ENCODE data around the gene LRBA. TPM values are rescaled to one million over a fixed set of nuclear protein-coding genes. Genes with fewer than 3 reads are reported as not detected.
A peak's percentile ranks its signal among the peaks of the same experiment; 100 is the strongest.
"Not testable (repeated sequence)": the region's sequence is repeated elsewhere in the genome, so short reads cannot be mapped to it uniquely, and the experiment has no call there.

Gene LRBA
- total RNA-seq, 1 experiment from 2014 or later, result 25.7 TPM

DNA sequence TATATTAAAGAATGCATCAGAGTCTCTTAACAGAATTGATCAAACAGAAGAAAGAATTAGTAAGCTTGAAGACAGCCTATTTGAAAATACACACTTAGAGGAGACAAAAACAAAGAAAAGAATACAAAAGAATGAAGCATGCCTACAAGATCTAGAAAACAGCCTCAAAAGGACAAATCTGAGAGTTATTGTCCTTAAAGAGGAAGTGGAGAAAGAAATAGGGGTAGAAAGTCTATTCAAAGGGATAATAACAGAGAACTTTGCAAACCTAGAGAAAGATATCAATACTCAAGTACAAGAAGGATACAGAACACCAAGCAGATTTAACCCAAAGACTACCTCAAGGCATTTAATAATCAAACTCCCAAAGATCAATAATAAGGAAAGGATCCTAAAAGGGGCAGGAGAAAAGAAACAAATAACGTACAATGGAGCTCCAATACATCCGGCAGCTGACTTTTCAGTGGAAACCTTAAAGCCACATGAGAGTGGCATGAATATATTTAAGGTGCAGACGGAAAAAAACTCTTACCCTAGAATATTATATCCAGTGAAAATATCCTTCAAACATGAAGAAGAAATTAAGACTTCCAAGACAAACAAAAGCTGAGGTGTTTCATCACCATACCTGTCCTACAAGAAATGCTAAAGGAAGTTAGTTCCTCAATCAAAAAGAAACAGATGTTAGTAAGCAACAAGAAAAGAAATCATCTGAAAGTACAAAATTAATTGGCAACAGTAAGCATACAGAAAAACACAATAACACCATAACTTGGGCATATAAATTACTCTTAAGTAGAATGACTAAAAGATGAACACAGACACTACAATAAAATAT is 36.1 kb downstream of the LRBA start:
- DNase-seq (ENCODE audit: extremely low read depth, low read depth), result no peak

DNA sequence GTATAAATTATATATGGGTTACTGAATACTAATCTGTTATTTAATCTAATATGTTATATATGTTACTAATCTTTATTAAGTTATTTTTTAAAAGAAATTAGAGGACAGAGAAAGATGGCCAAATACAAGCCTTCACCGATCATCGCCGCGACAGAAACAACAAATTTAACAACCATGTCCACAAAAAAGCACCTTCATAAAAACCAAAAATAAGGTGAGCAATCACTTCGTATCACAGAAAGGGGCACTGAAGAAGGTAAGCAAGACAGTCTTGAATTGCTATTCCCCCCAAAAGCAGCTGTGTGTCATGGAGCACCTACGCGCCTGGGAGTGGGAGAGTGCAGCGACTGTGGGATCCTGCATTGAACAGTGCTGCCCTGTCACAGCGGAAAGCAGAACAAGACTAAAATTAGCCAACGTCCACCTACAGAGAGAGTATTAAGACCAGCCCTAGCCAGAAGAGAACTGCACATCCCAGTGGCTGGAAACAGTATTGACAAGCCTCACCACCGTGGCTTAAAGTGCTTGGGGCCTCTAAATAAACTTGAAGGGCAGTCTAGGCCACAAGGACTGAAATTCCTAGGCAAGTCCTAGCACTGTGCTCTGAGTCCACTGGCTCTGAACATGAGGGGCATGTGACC is 38.5 kb downstream of the LRBA start:
- DNase-seq (ENCODE audit: extremely low read depth, low read depth), result no peak

DNA sequence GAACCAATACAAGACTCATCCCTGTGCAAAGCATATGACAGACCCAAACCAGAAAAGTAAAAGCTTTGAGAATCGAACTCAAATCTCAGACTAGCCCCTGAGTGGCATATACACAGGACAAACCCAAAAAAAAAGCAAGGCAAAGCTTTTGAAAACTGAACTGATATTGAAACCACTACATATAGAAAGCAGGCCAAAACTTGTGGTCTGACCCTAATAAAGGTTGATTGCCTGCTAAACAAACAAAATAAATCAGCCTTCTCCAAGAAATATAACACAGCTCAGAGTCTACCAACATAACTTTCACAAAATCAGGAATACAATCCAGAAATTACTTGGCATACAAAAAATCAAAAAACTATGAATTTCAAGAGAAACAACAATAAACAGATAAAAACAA is 40.3 kb downstream of the LRBA start:
- no peak for DNase-seq (ENCODE audit: extremely low read depth, low read depth)

DNA sequence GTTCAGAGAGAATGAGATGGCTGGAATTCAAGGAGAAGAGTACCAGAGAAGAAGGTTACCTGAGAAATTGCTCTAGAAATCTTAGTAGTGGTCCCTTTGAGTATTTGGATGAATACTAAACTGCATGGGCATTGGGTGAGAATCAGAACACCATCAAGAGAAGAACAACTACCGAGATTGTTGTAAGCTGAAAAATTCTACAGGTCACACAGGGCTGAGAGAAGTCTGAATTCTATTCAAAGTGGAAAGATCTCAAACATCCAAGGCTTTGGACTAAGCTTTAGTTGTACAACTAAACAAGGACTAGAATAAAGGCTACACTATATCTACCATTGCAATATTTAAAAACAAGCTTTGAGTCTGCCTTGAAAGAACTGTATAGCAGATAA is 40.8 kb downstream of the LRBA start:
- no peak for DNase-seq (ENCODE audit: extremely low read depth, low read depth)

DNA sequence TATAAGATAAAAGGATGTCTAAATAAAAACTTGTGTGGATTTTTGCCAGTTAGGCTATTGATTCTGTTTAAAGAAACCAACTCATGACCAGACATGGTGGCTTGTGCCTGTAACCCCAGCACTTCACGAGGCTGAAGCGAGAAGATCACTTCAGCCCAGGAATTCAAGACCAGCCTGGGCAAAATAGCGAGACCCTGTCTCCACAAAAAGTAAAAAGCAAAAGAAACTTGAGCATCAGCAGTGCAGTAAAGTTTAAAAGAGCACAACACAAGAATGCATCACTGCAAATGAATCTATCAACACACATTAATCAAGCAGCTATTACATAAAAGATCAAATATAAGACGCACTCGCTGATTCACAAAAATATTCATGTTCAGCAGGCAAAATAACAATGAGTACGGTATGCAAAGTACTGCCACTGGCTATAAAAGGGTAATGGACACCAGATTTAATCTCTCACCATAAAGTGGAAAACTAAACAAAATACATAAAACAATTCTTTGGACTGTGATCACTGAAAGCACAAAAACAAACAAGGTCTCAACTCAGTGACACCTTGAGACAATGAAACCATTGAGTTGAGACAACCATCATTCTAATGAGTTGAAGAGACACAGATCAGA is 41.3 kb downstream of the LRBA start:
- no peak for DNase-seq (ENCODE audit: extremely low read depth, low read depth)

DNA sequence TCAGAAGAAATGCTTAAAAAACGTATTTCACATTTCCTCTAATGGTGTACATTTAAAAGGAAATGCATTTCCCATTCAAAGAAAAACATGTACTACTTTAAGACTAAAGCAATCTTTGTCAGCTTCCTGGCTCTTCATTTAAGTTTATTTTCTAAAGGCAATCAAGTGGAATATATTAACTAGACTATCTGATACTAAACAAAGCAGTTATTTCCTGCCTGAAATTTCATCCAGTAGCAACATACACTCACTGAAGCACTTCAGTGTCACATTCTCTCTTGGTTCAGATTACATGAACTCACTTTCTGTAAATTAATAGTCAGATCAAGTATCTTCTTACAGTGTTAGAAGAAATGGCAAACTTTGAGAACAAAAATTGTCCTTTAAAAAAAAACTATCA is 42.5 kb downstream of the LRBA start:
- DNase-seq (ENCODE audit: extremely low read depth, low read depth), result no peak

DNA sequence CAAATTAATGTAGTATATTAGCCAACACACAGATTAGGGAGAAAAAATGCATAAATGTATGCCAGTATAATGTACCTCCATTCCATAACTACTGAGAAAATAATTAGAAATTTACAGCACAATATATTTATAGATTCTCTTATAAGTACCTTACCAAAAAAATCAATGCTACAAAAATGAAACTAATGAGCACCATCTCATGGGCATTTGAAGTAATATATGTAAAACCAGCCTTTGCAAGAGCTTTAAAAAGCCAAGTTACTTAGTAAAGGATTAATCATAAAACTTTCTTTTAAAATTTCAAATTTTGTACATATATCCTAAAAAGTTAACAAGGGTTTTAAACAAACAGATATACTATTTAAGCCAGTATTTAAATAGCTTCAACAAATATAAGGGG is 43.2 kb downstream of the LRBA start:
- DNase-seq (ENCODE audit: extremely low read depth, low read depth), result no peak

DNA sequence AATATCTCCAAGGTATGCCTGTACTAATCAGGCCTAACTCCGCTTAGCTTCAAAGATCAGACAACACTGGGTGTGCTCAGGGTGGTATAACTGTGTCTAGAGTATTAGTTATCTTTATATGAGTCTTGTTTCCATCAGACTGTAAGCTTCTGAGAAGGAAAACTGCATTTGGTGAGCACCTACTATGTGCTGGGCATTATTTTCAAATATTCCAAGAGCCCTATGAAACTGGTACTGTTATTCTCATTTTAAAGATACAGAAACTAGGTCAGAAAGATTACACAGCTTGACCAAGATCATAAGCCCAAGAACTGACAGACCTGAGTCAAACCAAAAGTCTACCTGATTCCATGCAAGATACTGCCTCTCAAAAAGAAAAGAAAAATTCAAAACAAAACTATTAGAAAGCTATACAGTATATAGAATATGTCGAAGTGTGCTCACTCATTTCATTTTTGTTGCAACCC is 44.4 kb downstream of the LRBA start:
- no peak for DNase-seq (ENCODE audit: extremely low read depth, low read depth)

DNA sequence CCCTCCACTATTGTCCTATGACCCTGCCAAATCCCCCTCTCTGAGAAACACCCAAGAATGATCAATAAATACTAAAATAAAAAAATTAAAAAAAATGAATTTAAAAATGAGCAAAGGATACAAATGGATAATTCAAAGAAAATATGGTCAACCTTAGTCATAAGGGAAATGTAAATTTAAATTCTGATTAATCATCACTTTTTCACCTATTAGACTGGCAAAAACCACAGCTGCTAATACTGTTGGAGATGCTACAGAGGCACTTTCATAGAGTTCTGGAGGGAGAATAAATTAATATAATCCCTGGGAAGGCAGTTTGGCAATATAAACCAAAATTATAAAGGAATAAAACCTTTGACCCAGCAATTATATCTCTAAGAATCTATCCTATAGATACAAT is 50.3 kb downstream of the LRBA start:
- no peak for DNase-seq (ENCODE audit: extremely low read depth, low read depth)

DNA sequence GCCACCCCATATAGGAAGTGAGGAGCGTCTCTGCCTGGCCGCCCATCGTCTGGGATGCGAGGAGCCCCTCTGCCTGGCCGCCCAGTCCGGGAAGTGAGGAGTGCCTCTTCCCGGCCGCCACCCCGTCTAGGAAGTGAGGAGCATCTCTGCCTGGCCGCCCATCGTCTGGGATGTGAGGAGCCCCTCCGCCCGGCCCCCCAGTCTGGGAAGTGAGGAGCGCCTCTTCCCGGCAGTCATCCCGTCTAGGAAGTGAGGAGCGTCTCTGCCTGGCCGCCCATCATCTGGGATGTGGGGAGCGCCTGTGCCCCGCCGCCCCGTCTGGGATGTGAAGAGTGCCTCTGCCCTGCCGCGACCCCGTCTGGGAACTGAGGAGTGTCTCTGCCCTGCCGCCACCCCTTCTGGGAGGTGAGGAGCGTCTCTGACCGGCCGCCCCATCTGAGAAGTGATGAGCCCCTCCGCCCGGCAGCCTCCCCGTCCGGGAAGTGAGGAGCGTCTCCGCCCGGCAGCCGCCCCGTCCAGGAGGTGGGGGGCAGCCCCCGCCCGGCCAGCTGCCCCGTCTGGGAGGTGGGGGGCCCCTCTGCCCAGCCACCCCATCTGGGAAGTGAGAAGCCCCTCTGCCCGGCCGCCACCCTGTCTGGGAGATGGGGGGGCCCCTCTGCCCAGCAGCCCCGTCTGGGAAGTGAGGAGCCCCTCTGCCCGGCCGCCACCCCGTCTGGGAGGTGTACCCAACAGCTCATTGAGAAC is 51.3 kb downstream of the LRBA start:
- not testable (repeated sequence) for DNase-seq (ENCODE audit: extremely low read depth, low read depth)

DNA sequence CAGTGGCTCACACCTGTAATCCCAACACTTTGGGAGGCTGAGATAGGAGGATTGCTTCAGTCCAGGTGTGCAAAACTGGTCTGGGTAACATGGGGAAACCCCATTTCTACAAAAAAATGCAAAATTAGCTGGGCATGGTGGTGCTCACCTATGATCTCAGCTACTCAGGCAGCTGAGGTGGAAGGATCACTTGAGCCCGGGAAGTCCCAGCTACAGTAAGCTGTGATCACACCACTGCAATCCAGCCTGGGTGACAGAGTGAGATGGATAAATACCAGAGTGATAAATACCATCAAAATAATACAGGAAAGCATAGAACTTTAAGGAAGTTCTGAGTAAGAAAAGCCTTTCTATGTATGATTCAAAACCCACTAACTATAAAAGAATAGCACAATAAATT is 52.8 kb downstream of the LRBA start:
- no peak for DNase-seq (ENCODE audit: extremely low read depth, low read depth)

DNA sequence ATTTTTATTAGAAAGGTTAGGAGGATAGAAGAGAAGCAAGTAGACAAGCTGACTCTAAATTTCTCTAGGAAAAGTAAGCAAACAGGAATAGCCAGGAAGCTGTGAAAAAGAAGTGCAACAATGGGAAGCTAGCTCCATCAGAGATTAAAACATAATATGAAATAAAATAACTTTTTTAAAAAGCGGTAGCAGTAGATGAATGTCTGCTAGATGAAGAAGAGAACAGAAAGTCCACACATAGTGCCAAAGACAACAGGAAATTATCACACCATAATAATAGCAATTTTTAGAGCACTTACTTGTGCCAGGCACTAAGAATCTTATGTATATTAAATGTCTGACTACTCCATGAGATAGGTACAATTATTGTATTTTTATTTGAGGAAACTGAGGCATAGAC is 53.5 kb downstream of the LRBA start:
- DNase-seq (ENCODE audit: extremely low read depth, low read depth), result no peak

DNA sequence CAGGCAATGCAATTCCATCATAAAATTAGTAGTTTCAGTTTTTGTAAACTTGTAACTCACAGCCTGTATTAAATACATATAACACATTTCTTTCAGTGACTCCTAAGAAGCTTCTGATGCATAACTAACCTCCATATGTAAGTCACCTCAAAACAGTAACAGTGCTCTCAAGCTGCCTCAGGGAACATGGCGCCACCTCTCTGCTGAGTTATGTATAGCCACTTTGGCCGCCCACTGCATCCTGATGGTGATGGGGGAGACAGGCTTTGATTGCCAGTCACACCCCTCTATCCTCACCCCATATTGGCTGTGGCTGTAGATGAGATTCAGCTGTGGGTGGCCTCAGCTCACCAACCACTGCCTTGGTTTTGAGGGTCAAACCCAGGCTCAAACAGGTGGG is 54.3 kb downstream of the LRBA start:
- DNase-seq (ENCODE audit: extremely low read depth, low read depth), result peak; percentile 12

DNA sequence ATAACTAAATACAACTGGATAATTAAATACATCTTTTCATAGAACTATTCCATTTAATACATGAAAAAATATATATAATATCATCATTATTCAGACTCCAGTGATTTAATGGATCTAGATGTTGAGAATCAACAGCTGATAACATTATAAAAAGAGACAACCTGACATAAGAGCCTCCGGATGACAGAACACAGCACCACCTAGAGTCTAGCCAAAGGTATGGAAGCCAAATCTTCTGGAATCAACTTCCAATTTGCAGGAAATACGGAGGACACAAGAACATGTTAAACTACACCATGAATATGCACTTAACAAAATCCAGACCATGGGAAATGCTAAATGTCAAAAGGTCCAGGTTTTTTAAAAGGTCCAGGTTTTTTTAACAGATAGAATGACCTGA is 55.0 kb downstream of the LRBA start:
- peak; percentile 3 for DNase-seq (ENCODE audit: extremely low read depth, low read depth)

DNA sequence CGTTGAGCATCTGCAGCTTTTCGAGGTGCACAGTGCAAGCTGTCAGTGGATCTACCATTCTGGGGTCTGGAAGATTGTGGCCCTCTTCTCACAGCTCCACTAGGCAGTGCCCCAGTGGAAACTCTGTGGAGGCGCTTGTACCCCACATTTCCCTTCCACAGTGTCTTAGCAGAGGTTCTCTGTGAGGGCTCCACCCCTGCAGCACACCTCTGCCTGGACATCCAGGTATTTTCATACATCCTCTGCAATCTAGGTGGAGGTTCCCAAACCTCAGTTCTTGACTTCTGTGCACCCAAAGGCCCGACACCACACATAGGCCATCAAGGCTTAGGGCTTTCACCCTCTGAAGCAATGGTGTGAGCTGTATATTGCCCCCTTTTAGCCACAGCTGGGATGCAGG is 57.1 kb downstream of the LRBA start:
- not testable (repeated sequence) for DNase-seq (ENCODE audit: extremely low read depth, low read depth)

DNA sequence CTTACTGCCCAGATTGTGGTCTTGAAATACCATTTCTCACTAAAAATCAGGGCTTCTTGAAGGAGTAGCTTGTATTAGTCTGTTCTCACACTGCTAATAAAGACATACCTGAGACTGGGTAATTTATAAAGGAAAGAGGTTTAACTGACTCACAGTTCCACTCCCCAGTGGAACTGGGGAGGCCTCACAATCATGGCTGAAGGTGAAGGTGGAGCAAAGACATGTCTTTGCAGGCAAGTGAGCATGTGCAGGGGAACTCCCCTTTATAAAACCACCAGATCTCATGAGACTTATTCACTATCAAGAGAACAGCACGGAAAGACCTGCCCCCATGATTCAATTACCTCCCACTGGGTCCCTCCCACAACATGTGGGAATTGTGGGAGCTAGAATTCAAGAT is 58.0 kb downstream of the LRBA start:
- not testable (repeated sequence) for DNase-seq (ENCODE audit: extremely low read depth, low read depth)

DNA sequence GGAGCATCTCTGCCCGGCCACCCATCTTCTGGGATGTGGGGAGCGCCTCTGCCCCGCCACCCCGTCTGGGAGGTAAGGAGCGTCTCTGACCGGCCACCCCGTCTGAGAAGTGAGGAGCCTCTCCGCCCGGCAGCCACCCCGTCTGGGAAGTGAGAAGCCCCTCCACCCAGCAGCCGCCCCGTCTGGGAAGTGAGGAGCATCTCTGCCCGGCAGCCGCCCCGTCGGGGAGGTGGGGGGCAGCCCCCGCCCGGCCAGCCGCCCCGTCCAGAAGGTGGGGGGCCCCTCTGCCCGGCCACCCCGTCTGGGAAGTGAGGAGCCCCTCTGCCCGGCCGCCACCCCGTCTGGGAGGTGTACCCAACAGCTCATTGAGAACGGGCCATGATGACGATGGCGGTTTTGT is 61.2 kb downstream of the LRBA start:
- not testable (repeated sequence) for DNase-seq (ENCODE audit: extremely low read depth, low read depth)

DNA sequence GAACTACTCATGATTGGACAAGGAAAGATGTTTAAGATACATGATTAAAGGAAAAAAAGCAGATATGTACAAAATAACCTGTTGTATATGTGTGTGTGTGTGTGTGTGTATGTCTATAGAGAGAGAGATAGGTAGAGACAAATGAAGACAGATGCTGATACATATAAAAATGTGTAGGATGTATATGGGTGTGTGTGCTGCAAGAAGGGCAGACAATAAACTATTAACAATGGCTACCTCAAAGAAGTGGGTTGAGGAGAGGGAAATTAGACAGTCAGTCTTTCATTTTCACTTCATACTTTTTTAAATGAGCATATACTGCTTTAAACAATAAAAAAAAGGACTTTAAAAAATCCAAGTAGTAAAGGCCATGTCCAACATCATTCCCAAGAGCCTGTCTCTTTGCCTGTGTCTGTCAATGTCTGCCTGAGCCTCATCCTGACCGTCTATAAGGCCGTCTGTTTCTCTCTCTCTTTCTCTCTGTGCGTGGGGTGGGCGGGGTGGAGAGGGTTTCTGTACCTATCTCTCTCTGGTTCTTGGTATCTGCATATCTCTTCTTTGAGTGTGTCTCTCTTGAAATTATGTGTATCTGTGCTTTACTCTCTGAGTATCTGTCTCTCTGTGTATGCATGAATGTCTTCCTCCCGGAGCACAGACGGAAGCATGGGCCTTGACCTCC is 62.8 kb downstream of the LRBA start:
- DNase-seq (ENCODE audit: extremely low read depth, low read depth), result no peak

DNA sequence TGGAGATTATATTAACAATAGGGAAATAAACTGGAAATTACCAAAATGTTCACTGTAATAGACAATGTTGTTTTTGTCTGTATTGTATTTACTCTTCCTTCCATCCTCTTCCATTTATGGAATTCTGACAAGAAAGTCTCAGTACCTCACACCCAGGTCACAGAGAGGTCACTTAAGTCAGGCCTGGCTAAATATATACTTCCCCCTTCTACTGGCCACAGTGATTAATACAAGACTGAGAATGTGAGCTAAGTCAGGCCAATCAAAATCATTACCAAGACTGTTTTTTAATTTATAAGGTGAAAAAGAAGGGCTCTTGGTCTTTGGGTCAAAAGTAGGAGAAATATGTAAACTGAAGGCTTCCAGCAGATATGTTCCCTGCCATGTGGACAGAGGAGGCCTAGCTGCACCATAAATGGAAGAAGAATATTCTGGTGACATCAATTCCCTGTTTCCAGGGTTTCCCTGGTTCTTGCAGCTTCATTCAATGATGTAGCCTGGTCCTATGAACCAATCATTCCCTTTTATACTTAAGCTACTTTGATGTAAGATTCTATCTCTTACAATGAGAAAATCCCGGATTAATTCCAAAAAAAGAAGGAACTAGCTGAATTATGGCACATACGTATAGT is 64.3 kb downstream of the LRBA start:
- no peak for DNase-seq (ENCODE audit: extremely low read depth, low read depth)

DNA sequence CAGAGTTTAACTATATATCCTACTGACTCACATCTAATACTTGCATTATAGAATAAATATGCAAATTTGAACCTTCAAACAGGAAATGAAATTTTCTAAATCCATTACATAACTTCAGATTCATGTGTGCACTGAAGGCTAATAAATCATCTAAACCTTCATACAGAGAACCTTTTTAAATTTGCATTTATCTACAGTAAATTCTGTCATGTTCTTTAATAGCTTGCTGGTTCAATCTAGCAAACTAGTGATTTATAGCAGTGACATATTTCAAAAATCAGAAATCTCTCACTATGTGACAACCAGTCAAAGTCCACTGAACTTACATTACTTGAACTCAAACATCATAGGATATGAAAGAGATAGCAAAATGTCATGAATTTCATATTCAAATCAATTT is 65.1 kb downstream of the LRBA start:
- DNase-seq (ENCODE audit: extremely low read depth, low read depth), result no peak

Data from NCI-H460 (cell line).